Measurements from ENCODE around the gene PAAF1. TPM values are rescaled to one million over a fixed set of nuclear protein-coding genes. Genes with fewer than 3 reads are reported as not detected.
"Not testable (repeated sequence)": the region's sequence is repeated elsewhere in the genome, so short reads cannot be mapped to it uniquely, and the experiment has no call there.

The PAAF1 gene
- total RNA-seq, 4 donors from 2014 or later: 2.2 to 11.8 (median 4.4) TPM

DNA sequence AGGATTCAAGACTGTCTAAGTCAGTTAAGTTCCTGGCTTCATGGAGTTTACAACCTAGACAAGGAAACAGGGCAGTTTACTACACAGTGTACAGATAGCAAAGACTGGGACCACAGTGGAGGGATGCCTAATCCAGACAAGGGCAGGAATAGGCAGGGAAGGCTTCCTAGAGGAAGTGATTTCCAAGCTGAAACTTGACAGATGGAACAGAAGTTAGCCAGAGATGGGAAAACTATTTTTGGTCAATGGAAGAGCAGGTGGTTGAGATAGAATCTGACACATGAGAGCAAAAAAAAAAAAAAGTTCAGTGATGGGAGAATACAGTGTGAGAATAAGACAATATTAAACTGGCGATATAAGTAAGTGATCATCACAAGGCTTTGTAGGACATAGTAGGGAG lies 1.4 kb upstream of the PAAF1 start:
- Histone ChIP-seq H3K4me1 (peaks cover 18 to 35% of the 10 kb centered on the region in 2 donors), H3K4me3 (peak overlapping the region in 3 of 4 donors; percentile 77 to 95 (median 91)), H3K27ac (peak overlapping the region; percentile 89 to 96 (median 91)), H3K9me3 (no peaks in the 10 kb centered on the region), H3K36me3 (peaks cover 0 to 20% of the 10 kb centered on the region in 2 donors), H3K27me3 (no peaks in the 10 kb centered on the region)
- DNase-seq (no peak), ATAC-seq (no peak)
- TF ChIP-seq POLR2A (IDR thresholded peaks at IDR 0.05): no peak
- TF ChIP-seq, protein P1, sequence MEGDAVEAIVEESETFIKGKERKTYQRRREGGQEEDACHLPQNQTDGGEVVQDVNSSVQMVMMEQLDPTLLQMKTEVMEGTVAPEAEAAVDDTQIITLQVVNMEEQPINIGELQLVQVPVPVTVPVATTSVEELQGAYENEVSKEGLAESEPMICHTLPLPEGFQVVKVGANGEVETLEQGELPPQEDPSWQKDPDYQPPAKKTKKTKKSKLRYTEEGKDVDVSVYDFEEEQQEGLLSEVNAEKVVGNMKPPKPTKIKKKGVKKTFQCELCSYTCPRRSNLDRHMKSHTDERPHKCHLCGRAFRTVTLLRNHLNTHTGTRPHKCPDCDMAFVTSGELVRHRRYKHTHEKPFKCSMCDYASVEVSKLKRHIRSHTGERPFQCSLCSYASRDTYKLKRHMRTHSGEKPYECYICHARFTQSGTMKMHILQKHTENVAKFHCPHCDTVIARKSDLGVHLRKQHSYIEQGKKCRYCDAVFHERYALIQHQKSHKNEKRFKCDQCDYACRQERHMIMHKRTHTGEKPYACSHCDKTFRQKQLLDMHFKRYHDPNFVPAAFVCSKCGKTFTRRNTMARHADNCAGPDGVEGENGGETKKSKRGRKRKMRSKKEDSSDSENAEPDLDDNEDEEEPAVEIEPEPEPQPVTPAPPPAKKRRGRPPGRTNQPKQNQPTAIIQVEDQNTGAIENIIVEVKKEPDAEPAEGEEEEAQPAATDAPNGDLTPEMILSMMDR (IDR thresholded peaks at IDR 0.05 in 4 of 5, conservative IDR thresholded peaks at IDR 0.05 in 1 of 5): no peak
- in situ Hi-C loops (cut with MboI; ENCODE audit: low sequenced_read_pairs in 4 of 4): loop anchor here in 1 of 4 donors (10.0 kb wide), 1 partner anchor 91 kb away; the partner anchor contains the start of gene MRPL48
- intact Hi-C loops (cut with DNase I; ENCODE audit: low total_unique reads): loop anchor here (5.0 kb wide), 2 partner anchors 88 to 113 kb away; partner anchors contain the start of genes MRPL48 and RAB6A

DNA sequence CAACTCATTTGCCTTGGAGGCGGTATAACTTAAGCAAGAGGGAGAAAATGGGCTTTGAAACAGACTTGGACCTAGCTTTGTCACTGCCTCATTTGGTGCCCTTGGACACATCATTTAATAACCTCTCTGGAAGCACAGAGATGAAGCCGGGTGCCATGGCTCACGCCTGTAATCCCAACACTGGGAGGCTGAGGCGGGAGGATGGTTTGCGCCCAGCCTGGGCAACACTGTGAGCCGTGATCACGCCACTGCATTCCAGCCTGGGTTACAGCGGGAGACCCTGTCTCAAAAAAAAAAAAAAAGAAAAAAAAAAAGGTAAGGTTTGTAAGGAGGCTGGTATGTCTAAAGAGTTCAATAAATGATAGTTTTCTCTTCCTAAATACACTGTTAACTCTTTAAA lies 959 bp upstream of the PAAF1 start:
- intact Hi-C loops (cut with DNase I; ENCODE audit: low total_unique reads): loop anchor here (5.0 kb wide), 2 partner anchors 89 to 114 kb away; partner anchors contain the start of genes MRPL48 and RAB6A
- Histone ChIP-seq H3K4me3 (peak overlapping the region; percentile 77 to 95 (median 90)), H3K4me1 (peaks cover 18 to 35% of the 10 kb centered on the region in 2 donors), H3K27ac (peak overlapping the region; percentile 89 to 96 (median 91)), H3K36me3 (peaks cover 0 to 20% of the 10 kb centered on the region in 2 donors), H3K9me3 (no peaks in the 10 kb centered on the region), H3K27me3 (no peaks in the 10 kb centered on the region)
- TF ChIP-seq POLR2A (IDR thresholded peaks at IDR 0.05): no peak
- TF ChIP-seq, protein P1 (IDR thresholded peaks at IDR 0.05 in 4 of 5, conservative IDR thresholded peaks at IDR 0.05 in 1 of 5): no peak
- DNase-seq (no peak), ATAC-seq (no peak)
- in situ Hi-C loops (cut with MboI; ENCODE audit: low sequenced_read_pairs in 4 of 4): loop anchor here in 1 of 4 donors (10.0 kb wide), 1 partner anchor 91 kb away; the partner anchor contains the start of gene MRPL48

DNA sequence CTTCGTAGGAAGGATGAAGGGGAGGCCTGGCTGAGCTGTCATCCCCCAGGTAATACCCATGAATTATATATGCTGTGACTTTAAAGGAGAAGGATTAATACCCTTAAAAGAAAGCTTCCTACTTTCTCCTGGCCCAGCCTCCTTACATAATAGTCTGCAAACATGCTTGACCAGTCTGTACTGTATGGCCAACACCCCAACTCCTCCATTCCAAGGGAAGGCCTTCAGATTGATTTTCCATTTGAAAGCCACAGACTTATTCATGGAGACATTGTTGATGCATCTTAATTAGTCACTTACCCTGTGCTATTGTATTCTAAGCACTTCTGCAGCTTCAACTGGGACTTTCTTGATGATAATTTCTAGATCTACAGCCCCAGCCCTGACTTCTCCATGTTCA lies 2.0 kb downstream of the PAAF1 start:
- no peak for TF ChIP-seq POLR2A (IDR thresholded peaks at IDR 0.05)
- TF ChIP-seq, protein P1 (IDR thresholded peaks at IDR 0.05 in 4 of 5, conservative IDR thresholded peaks at IDR 0.05 in 1 of 5): no peak
- H3K27ac ChIP-seq: no peak overlapping the region
- no peak overlapping the region for H3K4me3 ChIP-seq
- peaks cover 0 to 3% of the 10 kb centered on the region in 2 donors for H3K36me3 ChIP-seq
- in situ Hi-C loops (cut with MboI; ENCODE audit: low sequenced_read_pairs in 4 of 4) (loop anchor here in 1 of 4 donors (10.0 kb wide), 1 partner anchor 94 kb away; the partner anchor contains the start of gene MRPL48), intact Hi-C loops (cut with DNase I; ENCODE audit: low total_unique reads) (loop anchor here (5.0 kb wide), 2 partner anchors 91 to 116 kb away; partner anchors contain the start of genes MRPL48 and RAB6A)
- no peak for DNase-seq
- no peaks in the 10 kb centered on the region for H3K9me3 ChIP-seq
- H3K4me1 ChIP-seq: peaks cover 18 to 27% of the 10 kb centered on the region in 2 donors
- H3K27me3 ChIP-seq: no peaks in the 10 kb centered on the region
- ATAC-seq: no peak

DNA sequence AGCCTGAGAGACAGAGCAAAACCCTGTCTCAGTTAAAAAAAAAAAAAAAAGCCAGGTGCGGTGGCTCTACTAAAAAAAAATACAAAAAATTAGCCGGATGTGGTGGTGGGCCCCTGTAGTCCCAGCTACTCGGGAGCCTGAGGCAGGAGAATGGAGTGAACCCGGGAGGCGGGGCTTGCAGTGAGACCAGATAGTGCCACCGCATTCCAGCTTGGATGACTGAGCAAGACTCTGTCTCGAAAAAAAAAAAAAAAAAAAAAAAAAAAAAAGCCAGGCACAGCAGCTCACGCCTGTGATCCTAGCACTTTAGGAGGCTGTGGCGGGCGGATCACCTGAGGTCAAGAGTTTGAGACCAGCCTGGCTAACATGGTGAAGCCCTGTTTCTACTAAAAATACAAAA lies 3.6 kb downstream of the PAAF1 start:
- H3K27ac ChIP-seq: peak overlapping the region in 1 of 4 donors; percentile 21
- H3K9me3 ChIP-seq; intact Hi-C loops (cut with DNase I; ENCODE audit: low total_unique reads); ATAC-seq; in situ Hi-C loops (cut with MboI; ENCODE audit: low sequenced_read_pairs in 4 of 4); H3K4me3 ChIP-seq; H3K36me3 ChIP-seq; H3K27me3 ChIP-seq: not testable (repeated sequence)
- DNase-seq: peak in 1 of 2 donors; percentile 34
- H3K4me1 ChIP-seq: peaks cover 14 to 18% of the 10 kb centered on the region in 2 donors

DNA sequence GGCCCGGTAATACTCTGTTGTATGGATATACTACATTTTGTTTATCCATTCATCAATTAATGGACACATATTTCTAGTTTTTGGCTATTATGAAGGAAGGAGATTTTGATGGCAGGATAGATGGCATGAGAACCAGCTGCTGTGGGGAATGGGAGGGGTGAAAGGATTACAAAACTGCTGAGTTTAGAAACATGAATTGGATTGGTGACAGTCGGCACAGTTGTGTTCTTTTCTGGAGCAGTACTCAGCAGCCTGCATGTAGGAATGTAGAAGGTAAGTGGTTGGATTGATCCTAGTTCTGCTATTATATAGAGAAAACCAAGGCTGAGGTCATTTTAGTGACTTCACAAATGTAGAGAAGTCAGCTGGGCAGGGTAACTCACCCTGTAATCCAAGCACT lies 7.1 kb downstream of the PAAF1 start:
- TF ChIP-seq, protein P1 (IDR thresholded peaks at IDR 0.05 in 4 of 5, conservative IDR thresholded peaks at IDR 0.05 in 1 of 5): no peak
- TF ChIP-seq POLR2A (IDR thresholded peaks at IDR 0.05): no peak
- no peak overlapping the region for H3K27ac ChIP-seq
- no peaks in the 10 kb centered on the region for H3K4me1 ChIP-seq
- no peaks in the 10 kb centered on the region for H3K27me3 ChIP-seq
- DNase-seq (no peak), ATAC-seq (no peak)
- in situ Hi-C loops (cut with MboI; ENCODE audit: low sequenced_read_pairs in 4 of 4): no loop called here
- H3K4me3 ChIP-seq: no peak overlapping the region
- H3K36me3 ChIP-seq: peaks cover 0 to 20% of the 10 kb centered on the region in 2 donors
- intact Hi-C loops (cut with DNase I; ENCODE audit: low total_unique reads): no loop called here
- no peaks in the 10 kb centered on the region for H3K9me3 ChIP-seq
